Thyroid gland (tissue), 4 donors: ENCODE data around the gene BPIFB6. TPM values are rescaled to one million over a fixed set of nuclear protein-coding genes. Genes with fewer than 3 reads are reported as not detected.

ENCODE experiments used
- DNase-seq, 2 donors: peaks; one replicate each; pipeline ENCODE4 v3.0.0-alpha.2; 2019
- H3K27ac ChIP-seq, 3 donors: fragments of 200-600 bp; sonication (generic); 1 replicate in 2 of 3; 2 replicates in 1 of 3; pipeline ENCODE4 v1.5.1; 2016 to 2019; ENCODE audit warnings: mild to moderate bottlenecking in 1 of 3, moderate library complexity in 1 of 3
- H3K27me3 ChIP-seq: fragments of 200-600 bp; sonication (generic); one replicate; pipeline ENCODE4 v1.5.1; 2019
- H3K36me3 ChIP-seq, 2 donors: fragments of 200-600 bp; sonication (generic); one replicate each; pipeline ENCODE4 v1.5.1; 2016 to 2019
- H3K4me1 ChIP-seq, 2 donors: fragments of 200-600 bp; sonication (generic); one replicate each; pipeline ENCODE4 v1.5.1; 2017 to 2019
- H3K4me3 ChIP-seq, 3 donors: fragments of 200-600 bp; sonication (generic); replicated peaks in 1 of 3; 1 replicate in 2 of 3; 2 replicates in 1 of 3; pipeline ENCODE4 v1.5.1; 2016; ENCODE audit warnings: mild to moderate bottlenecking in 1 of 3
- H3K9me3 ChIP-seq: fragments of 200-600 bp; sonication (generic); one replicate; pipeline ENCODE4 v1.5.1; 2017
- CTCF ChIP-seq, 6 experiments: fragments of 200-600 bp in 3 of 6; fragments of 450-650 bp in 3 of 6; sonication (generic) in 3 of 6; IDR thresholded peaks; one replicate each; pipeline ENCODE4 v1.5.1; 2016 to 2019; ENCODE audit warnings: antibody characterized with exemption in 6 of 6, mild to moderate bottlenecking in 2 of 6, inconsistent platforms in 1 of 6, moderate library complexity in 1 of 6
- POLR2A ChIP-seq, 2 donors: fragments of 450-650 bp; IDR thresholded peaks; one replicate each; pipeline ENCODE4 v1.6.1; 2017; ENCODE audit warnings: antibody characterized with exemption in 2 of 2, mild to moderate bottlenecking in 2 of 2, moderate library complexity in 1 of 2
- WGBS, 2 donors: methylation state at CpG; one replicate each; pipeline ENCODE4 v1.1.5; 2017; 5-methylcytosine and 5-hydroxymethylcytosine counted together
- intact Hi-C: fragments of 100-400 bp; cut with DNase I; formaldehyde crosslinking; loops from one replicate; pipeline ENCODE4 v1.15.1; 2023
- total RNA-seq, 4 donors: library from RNA; depleted of rRNA; stranded (reverse); fragments of >200 nt; gene quantifications; one replicate each; pipeline ENCODE4 v1.2.3, GENCODE V29; 2016

Gene BPIFB6
- total RNA-seq, 4 donors from 2014 or later = not detected

- Histone ChIP-seq H3K4me1 (peaks cover 6 to 8% of the 10 kb centered on the region in 2 donors), H3K27me3 (no peaks in the 10 kb centered on the region), H3K9me3 (no peaks in the 10 kb centered on the region), H3K4me3 (no peak overlapping the region), H3K36me3 (no peaks in the 10 kb centered on the region), H3K27ac (no peak overlapping the region)
- TF ChIP-seq CTCF (IDR thresholded peaks at IDR 0.05) (no peak), POLR2A (IDR thresholded peaks at IDR 0.05) (no peak)
- DNase-seq = no peak
- WGBS, 2 donors = 91 to 98% methylated on average over 5 to 9 of the region's 9 CpGs
- intact Hi-C loops = no loop called here
Measured at GRCh38 chr20:32984631-32985354, 46.7 kb upstream of the BPIFB6 start.

DNA sequence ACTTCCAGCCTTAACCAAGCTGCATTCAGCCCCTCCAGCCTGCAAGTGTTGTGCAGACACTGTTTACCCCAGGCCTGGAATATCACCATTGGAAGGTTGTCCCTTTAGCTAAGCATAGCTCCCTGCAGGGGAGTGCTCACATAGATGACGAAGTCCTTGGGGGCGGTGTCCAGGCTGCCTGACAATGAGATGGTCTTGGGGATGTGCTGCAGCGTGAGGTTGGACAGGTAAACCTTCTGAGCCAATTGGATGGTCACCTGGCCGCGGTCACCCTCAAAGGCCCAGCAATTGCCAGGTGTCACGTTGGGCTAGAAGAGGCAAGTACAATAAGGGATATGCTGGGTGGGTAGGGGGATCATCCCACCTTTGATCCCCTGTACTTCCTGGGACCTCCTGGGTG, 45.9 kb upstream of the BPIFB6 start:
- no peak for DNase-seq
- WGBS, 2 donors = 92 to 97% methylated on average over 5 to 6 of the region's 6 CpGs
- H3K27ac ChIP-seq = no peak overlapping the region
- no peaks in the 10 kb centered on the region for H3K36me3 ChIP-seq
- intact Hi-C loops = no loop called here
- H3K9me3 ChIP-seq = no peaks in the 10 kb centered on the region
- TF ChIP-seq POLR2A (IDR thresholded peaks at IDR 0.05) (no peak), CTCF (IDR thresholded peaks at IDR 0.05) (no peak)
- no peaks in the 10 kb centered on the region for H3K27me3 ChIP-seq
- H3K4me3 ChIP-seq = no peak overlapping the region
- peaks cover 6 to 8% of the 10 kb centered on the region in 2 donors for H3K4me1 ChIP-seq

- intact Hi-C loops = no loop called here
Measured at GRCh38 chr20:32986331-32986966, 45.0 kb upstream of the BPIFB6 start.

GRCh38 chr20:32987044-32987825, 44.2 kb upstream of the BPIFB6 start:
- Histone ChIP-seq H3K9me3 (no peaks in the 10 kb centered on the region), H3K27me3 (no peaks in the 10 kb centered on the region), H3K27ac (no peak overlapping the region), H3K36me3 (no peaks in the 10 kb centered on the region), H3K4me3 (no peak overlapping the region), H3K4me1 (peaks cover 6 to 8% of the 10 kb centered on the region in 2 donors)
- intact Hi-C loops = no loop called here
- DNase-seq = no peak
- TF ChIP-seq POLR2A (IDR thresholded peaks at IDR 0.05) (no peak), CTCF (IDR thresholded peaks at IDR 0.05) (no peak)
- WGBS, 2 donors = 84 to 92% methylated on average over 11 of the region's 11 CpGs

More at GRCh38 chr20:32986331-32986966, 45.0 kb upstream of the BPIFB6 start:
- no peaks in the 10 kb centered on the region for H3K9me3 ChIP-seq
- H3K4me1 ChIP-seq = peaks cover 6 to 8% of the 10 kb centered on the region in 2 donors
- WGBS, 2 donors = 82 to 84% methylated on average over 18 of the region's 18 CpGs
- H3K36me3 ChIP-seq = no peaks in the 10 kb centered on the region
- DNase-seq = no peak
- no peak overlapping the region for H3K27ac ChIP-seq
- TF ChIP-seq CTCF (IDR thresholded peaks at IDR 0.05) (no peak), POLR2A (IDR thresholded peaks at IDR 0.05) (no peak)
- H3K27me3 ChIP-seq = no peaks in the 10 kb centered on the region
- no peak overlapping the region for H3K4me3 ChIP-seq
